GM19324 (cell line): ENCODE data around the gene PANK3.
"Not testable (repeated sequence)": the region's sequence is repeated elsewhere in the genome, so short reads cannot be mapped to it uniquely, and the experiment has no call there.

ENCODE experiments used
- ATAC-seq: cut with Tn5 transposase; IDR thresholded peaks from one replicate; pipeline ENCODE4 v1.9.1; 2021; ENCODE audit warnings: mild to moderate bottlenecking, moderate library complexity; ENCODE audit not compliant: unreplicated experiment, low FRiP score

Gene PANK3

GRCh38 chr5:168557389-168557788 is 21.8 kb downstream of the PANK3 start:
- ATAC-seq = no peak

DNA sequence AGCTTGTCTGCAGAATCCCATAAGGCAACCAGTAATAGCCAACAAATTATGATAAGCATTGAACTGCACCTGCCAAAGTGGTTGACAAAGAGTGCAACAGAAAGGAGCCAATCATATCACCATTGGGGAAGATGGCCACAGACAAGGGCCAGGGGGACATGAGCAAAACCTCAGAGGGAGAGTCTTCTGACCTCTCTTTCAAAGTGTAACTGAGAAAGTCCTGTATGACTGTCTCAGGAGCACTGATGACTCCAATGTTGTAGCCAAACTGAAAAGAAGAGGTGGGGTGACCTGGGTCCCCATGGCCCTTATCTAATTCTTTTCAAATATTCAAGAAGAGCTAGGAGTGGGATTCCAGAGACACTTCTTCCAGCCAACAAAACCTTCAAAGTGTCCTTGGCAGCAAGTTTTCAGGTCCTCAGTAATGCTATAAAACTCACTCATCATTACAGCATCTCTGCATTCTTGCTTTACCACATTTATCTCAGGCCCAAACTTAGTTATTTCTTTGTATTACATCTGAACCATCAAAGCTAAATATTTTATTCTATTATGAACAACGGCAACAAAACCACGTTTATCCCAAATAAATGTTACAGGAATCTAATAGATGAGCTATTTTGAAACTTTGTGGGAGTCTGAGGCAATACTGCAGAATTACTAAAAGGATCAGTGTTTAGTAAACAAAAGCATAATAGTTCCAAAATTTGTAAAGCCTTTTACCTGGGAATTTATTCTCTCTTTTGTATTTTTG is 25.6 kb downstream of the PANK3 start:
- ATAC-seq = no peak

- ATAC-seq = no peak
These were observed 27.0 kb downstream of the PANK3 start for GRCh38 chr5:168552146-168552545.

GRCh38 chr5:168550656-168551055 is 28.5 kb downstream of the PANK3 start:
- ATAC-seq = no peak

DNA sequence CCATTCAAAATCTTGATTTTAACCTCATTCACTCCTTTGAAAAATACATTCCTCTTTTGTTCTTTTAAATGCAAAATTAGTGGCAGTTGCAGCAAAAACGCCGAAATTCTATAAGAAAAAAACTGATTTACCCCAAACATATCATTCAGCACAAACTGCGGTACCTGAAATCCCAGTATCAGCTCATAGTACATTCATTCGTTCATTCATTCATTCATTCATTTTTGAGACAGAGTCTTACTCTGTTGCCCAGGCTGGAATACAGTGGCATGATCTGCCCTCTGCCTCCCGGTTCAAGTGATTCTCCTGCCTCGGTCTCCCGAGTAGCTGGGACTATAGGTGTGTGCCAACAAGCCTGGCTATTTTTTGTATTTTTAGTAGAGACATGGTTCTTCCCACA is 29.6 kb downstream of the PANK3 start:
- no peak for ATAC-seq

DNA sequence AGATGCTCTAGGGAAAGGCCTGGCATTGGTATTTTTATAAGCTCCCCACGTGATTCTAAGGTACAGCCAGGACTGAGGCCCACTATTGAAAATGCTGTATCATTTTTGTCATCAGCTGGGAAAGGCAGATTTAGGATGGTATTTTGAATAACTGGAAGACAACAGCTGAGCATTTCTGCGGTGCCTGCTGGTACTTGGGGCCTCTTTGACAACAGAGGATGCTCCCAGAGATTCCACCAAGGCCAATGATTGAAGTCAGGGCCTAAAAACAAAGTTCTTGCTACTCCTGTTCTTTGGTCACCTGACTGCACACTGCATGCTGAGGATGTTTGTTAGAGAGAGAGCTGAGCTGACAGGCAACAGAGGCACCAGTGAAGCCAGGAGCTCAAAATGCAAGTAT is 42.0 kb downstream of the PANK3 start:
- ATAC-seq = no peak

DNA sequence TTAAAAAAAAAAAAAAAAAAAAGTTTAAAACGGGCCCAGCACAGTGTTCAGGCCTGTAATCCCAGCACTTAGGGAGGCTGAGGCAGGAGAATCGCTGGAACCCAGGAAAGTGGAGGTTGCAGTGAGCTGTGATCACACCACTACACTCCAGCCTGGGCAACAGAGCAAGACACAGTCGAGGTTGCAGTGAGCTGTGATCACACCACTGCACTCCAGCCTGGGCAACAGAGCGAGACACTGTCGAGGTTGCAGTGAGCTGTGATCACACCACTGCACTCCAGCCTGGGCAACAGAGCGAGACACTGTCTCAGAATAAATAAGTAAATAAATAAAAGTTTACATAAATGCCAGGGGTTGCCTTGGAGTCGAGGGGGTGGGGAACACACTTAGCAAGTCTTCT is 44.8 kb downstream of the PANK3 start:
- ATAC-seq = not testable (repeated sequence)

GRCh38 chr5:168531987-168532864 is 46.9 kb downstream of the PANK3 start:
- ATAC-seq = no peak

- no peak for ATAC-seq
These were observed 48.0 kb downstream of the PANK3 start for GRCh38 chr5:168531191-168531590.

- no peak for ATAC-seq
These were observed 48.5 kb downstream of the PANK3 start for GRCh38 chr5:168530621-168531150.

DNA sequence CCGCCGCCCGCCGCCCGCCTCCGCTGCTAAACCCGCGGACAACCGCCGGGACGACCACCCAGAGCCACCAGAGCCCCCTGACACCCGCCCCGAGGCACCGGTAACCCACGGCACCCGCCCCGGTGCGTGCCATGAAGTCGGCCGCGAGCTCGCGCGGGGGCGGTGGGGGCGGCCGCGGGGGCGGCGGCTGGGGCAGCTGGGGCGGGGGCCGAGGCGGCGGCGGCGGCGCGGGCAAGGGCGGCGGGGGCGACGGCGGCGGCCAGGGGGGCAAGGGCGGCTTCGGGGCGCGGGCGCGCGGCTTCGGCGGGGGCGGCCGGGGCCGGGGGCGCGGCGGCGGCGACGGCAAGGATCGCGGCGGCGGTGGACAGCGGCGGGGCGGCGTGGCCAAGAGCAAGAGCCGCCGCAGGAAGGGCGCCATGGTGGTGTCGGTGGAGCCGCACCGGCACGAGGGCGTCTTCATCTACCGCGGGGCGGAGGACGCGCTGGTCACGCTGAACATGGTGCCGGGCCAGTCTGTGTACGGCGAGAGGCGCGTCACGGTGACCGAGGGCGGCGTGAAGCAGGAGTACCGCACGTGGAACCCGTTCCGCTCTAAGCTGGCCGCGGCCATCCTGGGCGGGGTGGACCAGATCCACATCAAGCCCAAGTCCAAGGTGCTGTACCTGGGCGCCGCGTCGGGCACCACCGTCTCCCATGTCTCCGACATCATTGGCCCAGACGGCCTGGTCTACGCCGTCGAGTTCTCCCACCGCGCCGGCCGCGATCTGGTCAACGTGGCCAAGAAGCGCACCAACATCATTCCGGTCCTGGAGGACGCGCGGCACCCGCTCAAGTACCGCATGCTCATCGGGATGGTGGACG is 49.6 kb downstream of the PANK3 start:
- no peak for ATAC-seq

DNA sequence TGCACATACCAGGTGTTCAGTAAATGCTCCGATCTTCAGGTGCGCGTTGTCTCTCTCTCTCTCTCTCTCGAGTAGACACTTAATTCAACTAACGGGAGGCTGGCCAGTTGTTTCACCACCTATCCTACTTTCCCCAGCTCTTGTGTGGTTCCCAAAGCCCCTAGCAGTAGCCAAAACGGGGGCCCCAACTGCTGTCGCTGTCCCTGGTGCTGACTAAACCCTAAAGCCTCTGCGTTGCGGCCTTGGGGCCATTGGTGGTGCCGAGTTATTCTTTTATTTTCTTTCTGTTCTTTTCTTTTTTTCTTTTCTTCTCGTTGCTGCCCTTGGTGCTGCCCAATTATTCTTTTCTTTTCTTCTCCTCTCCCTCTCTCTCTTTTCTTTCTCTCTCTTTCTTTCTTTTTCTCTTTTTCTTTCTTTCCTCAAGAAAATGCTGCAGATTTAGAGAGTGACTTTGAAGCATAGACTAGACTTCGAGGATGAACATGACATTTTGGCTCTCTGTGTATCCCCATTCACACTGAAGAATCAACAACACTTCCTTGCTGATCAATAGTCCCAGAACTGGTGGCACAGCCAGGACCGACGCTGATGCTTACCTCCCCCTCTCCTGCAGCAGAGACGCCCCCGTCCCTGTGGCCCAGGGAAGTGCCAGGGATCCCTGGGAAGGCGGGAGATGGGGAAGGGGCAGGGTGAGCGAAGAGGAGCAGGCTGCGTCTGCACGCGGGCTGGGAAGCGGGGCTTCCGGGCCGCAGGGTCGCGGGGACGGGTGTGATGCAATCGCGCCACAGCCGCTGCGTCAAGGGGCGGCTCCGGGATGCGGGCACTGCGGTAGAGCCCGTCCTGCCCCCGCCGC is 50.4 kb downstream of the PANK3 start, which contains the start of gene FBLL1:
Gene FBLL1 (plus strand): TSS at position 785 of the 853 bp plus-strand sequence. CDS start 200 bp downstream, outside the sequence.
- ATAC-seq = no peak

GRCh38 chr5:168527756-168528295 is 51.3 kb downstream of the PANK3 start:
- ATAC-seq = no peak

DNA sequence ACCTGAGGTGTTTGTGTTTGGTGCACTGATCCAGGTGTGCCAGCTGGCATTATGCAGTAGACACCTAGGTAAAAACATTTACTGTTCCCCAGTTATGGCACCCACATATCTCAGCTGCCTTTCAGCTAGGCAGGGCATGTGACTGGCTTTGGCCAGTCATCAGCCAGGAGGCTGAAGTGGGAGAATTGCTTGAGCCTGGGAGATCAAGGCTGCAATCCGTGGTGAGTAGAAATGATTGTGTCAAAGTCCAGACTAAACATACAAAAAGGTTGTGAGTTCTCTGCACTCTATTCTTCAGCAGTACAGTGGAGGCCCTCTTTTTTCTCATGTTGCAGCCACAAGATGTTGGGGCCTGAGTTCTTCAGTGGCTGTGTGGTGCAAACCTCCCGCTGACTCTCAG is 53.3 kb downstream of the PANK3 start:
- ATAC-seq = no peak

- no peak for ATAC-seq
These were observed 65.2 kb downstream of the PANK3 start for GRCh38 chr5:168513861-168514428.

DNA sequence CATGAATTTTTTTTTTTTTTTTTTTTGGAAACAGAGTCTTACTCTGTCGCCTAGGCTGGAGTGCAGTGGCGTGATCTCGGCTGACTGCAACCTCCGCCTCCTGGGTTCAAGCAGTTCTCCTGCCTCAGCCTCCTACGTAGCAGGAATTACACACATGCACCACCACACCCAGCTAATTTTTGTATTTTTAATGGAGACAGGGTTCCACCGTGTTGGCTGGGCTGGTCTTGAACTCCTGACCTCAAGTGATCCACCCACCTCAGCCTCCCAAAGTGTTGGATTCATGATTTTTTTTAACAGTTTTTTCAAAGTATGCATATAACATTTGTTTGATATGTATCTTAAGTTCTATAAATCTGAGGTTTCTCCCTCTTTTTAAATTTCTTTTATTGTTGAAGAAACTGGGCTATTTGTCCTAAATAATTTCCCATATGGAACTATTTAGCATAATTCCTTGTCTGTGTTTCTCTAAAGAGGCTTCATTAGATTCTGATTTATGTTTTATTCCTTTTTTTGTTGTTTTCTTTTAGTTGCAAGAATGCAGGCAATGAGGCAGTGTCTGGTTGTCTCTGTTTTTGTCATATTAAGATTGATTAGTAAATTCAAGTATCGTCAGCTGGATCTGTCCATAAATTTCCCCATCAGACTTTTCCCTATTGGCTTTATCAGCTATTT is 76.5 kb downstream of the PANK3 start:
- ATAC-seq = no peak
